Choroid plexus epithelial cell (primary cell): ENCODE data around the gene MAP10.

ENCODE experiments used
- DNase-seq: peaks from one replicate; pipeline ENCODE4 v3.0.0-alpha.2; 2010; ENCODE audit warnings: low read depth
- H3K4me3 ChIP-seq: 2 replicates; pipeline ENCODE4 v1.5.1; 2011; ENCODE audit warnings: low read depth, mild to moderate bottlenecking, control low read depth, low read length, moderate library complexity
- TF ChIP-seq, protein P1 (sequence below): conservative IDR thresholded peaks from 2 replicates; pipeline ENCODE4 v1.5.1; 2011; ENCODE audit warnings: low read depth, mild to moderate bottlenecking, control low read depth, inconsistent platforms, low read length, moderate library complexity

The MAP10 gene

DNA sequence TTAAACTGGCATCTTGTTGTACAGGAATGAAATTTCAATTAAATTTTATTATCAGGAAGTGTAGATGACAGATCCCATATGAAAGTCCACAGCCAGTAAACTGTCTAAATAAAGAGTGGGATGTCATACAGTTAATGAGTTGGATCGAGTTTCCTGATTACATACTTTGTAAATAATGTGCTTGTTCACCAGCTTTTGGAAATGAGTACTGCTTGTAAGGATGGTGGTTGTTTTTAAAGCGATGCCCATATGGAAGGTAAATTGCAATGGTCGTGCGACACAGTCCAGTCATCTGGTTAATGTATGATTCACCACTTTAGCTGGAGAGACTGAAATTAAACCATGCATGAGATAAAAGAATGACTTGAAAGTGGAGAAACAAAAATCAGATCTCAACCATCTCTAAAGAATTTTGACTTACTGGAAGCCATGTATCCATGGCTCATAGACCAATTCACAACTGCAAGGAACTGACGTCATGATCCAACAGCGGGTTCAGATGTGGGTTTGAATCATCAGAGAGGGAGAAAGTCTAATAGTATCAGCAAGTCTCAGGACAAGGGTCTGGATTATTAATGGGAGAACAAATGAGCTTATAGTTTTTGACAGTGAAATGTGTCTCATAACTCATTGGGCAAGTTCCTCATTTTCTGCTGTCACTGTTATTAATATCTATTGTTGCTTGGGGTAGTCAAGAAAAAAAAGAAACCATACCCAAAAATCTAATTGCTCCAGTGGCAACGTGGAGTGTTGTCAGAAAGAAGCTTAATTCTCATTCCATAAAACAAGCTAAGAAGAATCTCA lies 49.0 kb downstream of the MAP10 start:
- H3K4me3 ChIP-seq, result no peak overlapping the region
- TF ChIP-seq, protein P1, sequence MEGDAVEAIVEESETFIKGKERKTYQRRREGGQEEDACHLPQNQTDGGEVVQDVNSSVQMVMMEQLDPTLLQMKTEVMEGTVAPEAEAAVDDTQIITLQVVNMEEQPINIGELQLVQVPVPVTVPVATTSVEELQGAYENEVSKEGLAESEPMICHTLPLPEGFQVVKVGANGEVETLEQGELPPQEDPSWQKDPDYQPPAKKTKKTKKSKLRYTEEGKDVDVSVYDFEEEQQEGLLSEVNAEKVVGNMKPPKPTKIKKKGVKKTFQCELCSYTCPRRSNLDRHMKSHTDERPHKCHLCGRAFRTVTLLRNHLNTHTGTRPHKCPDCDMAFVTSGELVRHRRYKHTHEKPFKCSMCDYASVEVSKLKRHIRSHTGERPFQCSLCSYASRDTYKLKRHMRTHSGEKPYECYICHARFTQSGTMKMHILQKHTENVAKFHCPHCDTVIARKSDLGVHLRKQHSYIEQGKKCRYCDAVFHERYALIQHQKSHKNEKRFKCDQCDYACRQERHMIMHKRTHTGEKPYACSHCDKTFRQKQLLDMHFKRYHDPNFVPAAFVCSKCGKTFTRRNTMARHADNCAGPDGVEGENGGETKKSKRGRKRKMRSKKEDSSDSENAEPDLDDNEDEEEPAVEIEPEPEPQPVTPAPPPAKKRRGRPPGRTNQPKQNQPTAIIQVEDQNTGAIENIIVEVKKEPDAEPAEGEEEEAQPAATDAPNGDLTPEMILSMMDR, result no peak
- peak; percentile 10 for DNase-seq

DNA sequence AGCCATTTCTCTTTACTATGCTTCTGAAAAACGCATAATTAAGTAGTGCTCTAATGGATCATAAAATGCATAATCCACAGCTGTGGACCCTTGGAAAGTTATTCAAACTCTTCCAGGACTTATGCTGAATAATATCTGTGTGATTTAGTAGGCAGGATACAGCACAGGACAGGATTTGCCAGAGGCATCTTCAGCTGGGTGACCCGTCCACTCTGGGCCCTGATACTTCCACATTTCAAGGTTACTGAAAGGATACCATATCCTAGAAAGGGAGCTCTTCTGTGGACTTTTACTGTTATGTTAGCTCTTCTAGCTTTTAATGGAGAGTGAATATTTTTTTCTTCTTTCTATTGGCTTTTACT lies 49.6 kb downstream of the MAP10 start:
- H3K4me3 ChIP-seq, result no peak overlapping the region
- TF ChIP-seq, protein P1, result no peak
- DNase-seq, result no peak

DNA sequence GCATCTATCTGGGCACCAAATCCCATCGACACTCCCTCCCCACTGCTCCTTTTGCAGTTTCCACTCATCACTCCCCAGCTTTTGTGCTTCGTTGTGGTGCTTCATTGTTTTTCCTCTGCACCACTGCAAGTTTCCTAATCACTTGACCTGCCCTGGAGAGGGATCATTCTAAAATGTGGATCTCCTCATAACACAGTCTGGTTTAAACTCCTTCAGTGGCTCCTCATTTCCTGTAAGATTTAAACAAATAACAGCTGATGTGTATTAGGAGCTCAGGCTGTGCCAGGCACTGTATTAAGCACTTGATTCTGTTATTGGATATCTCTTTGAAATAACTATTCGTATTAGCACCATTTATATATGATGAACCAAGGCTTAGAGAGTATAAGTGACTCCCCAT lies 51.3 kb downstream of the MAP10 start:
- TF ChIP-seq, protein P1, result no peak
- peak; percentile 24 for DNase-seq
- H3K4me3 ChIP-seq, result no peak overlapping the region
